ENCODE data around the gene TBC1D1.

- no peak for TF ChIP-seq TAF1 (IDR thresholded peaks at IDR 0.05; ENCODE audit: borderline replicate concordance, low read depth, low read length)
- no peak for TF ChIP-seq POLR2A (IDR thresholded peaks at IDR 0.05; ENCODE audit: low read depth, low read length)
Measured at GRCh38 chr4:37946503-37947179, 55.8 kb downstream of the TBC1D1 start.
